GM12878 (cell line): ENCODE measurements around the gene MPZL3. TPM values are rescaled to one million over a fixed set of nuclear protein-coding genes. Genes with fewer than 3 reads are reported as not detected.

ENCODE experiments used
- CHD1 ChIP-seq: IDR thresholded peaks from 2 replicates; pipeline ENCODE4 v1.6.1; 2012; ENCODE audit warnings: low read depth, low read length, improper control_type of control experiment
- CHD4 ChIP-seq: fragments of 200-600 bp; sonication (generic); IDR thresholded peaks from 2 replicates; pipeline ENCODE4 v1.6.1; 2016; ENCODE audit warnings: mild to moderate bottlenecking
- CREB1 ChIP-seq: IDR thresholded peaks from 2 replicates; pipeline ENCODE4 v1.6.1; 2012; ENCODE audit warnings: low read depth, mild to moderate bottlenecking, inconsistent platforms
- CREM ChIP-seq: IDR thresholded peaks from 2 replicates; pipeline ENCODE4 v1.6.1; 2014; ENCODE audit warnings: antibody characterized with exemption, low read depth
- EGR1 ChIP-seq, 2 experiments: IDR thresholded peaks; 1 replicate in 1 of 2; 2 replicates in 1 of 2; pipeline ENCODE4 v1.6.1; 2011 to 2012; ENCODE audit warnings: low read depth in 2 of 2, low read length in 2 of 2, borderline replicate concordance in 1 of 2, mild to moderate bottlenecking in 1 of 2, moderate library complexity in 1 of 2
- EP300 ChIP-seq, 2 experiments: fragments of 150-350 bp in 1 of 2; IDR thresholded peaks; 2 replicates each; pipeline ENCODE4 v1.6.1; 2011 to 2012; ENCODE audit warnings: low read depth in 2 of 2, low read length in 2 of 2, borderline replicate concordance in 1 of 2, improper control_type of control experiment in 1 of 2, inconsistent platforms in 1 of 2; ENCODE audit not compliant: control insufficient read depth in 1 of 2
- MEF2B ChIP-seq: fragments of 450-650 bp; IDR thresholded peaks from 2 replicates; pipeline ENCODE4 v1.6.1; 2018; ENCODE audit warnings: mild to moderate bottlenecking, moderate library complexity; ENCODE audit not compliant: partially characterized antibody, poor library complexity, severe bottlenecking
- NFYB ChIP-seq: IDR thresholded peaks from 2 replicates; pipeline ENCODE4 v1.6.1; 2011; ENCODE audit warnings: low read depth, mild to moderate bottlenecking, low read length, improper control_type of control experiment, moderate library complexity; ENCODE audit not compliant: insufficient read depth
- RELA ChIP-seq: fragments of 450-650 bp; IDR thresholded peaks from 2 replicates; pipeline ENCODE4 v1.8.0; 2014; ENCODE audit warnings: borderline replicate concordance; ENCODE audit not compliant: partially characterized antibody
- SMAD5 ChIP-seq: IDR thresholded peaks from 2 replicates; pipeline ENCODE4 v1.6.1; 2016; ENCODE audit warnings: antibody characterized with exemption, low read depth
- SP1 ChIP-seq: IDR thresholded peaks from one replicate; pipeline ENCODE4 v1.6.1; 2011; ENCODE audit warnings: low read depth, low read length
- SREBF1 ChIP-seq: IDR thresholded peaks from 2 replicates; pipeline ENCODE4 v1.6.1; 2012; ENCODE audit warnings: mild to moderate bottlenecking, low read length
- STAT3 ChIP-seq: IDR thresholded peaks from 2 replicates; pipeline ENCODE4 v1.6.1; 2011; ENCODE audit warnings: low read depth, low read length, improper control_type of control experiment
- YBX1 ChIP-seq: fragments of 450-650 bp; IDR thresholded peaks from 2 replicates; pipeline ENCODE4 v1.6.1; 2016; ENCODE audit warnings: antibody characterized with exemption
- polyA plus RNA-seq, 11 experiments: library from polyadenylated mRNA; depleted of rRNA in 4 of 11; unstranded in 6 of 11; stranded (reverse) in 5 of 11; fragments of >200 nt; fragmentation: Nextera tagmentation in 4 of 11; fragmentation: Illumina TruSeq in 1 of 11; extraction: Ambion mirVana in 4 of 11; extraction: Trizol in 1 of 11; gene quantifications; 1 replicate in 1 of 11; 2 replicates in 10 of 11; pipeline versions ENCODE4 v1.2.1 to v1.2.3, GENCODE V29; 2011 to 2016; ENCODE audit warnings: inconsistent platforms in 2 of 11, missing spikeins in 2 of 11, low read depth in 1 of 11
- total RNA-seq, 4 experiments: library from RNA; depleted of rRNA in 3 of 4; stranded (reverse); fragments of >200 nt in 3 of 4; fragmentation: Illumina TruSeq in 1 of 4; extraction: Trizol in 1 of 4; gene quantifications; 2 replicates each; pipeline versions ENCODE4 v1.2.1 to v1.2.3, GENCODE V29; 2013 to 2021
- TF ChIP-seq, protein P1 (sequence below): fragments of 450-650 bp; IDR thresholded peaks from 2 replicates; pipeline ENCODE4 v1.6.1; 2016; ENCODE audit warnings: mild to moderate bottlenecking
- TF ChIP-seq, protein P2 (sequence below): fragments of 450-650 bp; IDR thresholded peaks from 2 replicates; pipeline ENCODE4 v1.6.1; 2017; ENCODE audit warnings: mild to moderate bottlenecking
- TF ChIP-seq, protein P3 (sequence below): IDR thresholded peaks from 2 replicates; pipeline ENCODE4 v1.6.1; 2012; ENCODE audit warnings: low read depth, low read length, improper control_type of control experiment
- TF ChIP-seq, protein P4 (sequence below), 3 experiments: IDR thresholded peaks in 2 of 3; conservative IDR thresholded peaks in 1 of 3; 2 replicates each; pipeline ENCODE4 v1.5.1; 2011; ENCODE audit warnings: low read depth in 3 of 3, low read length in 3 of 3, mild to moderate bottlenecking in 3 of 3, control low read depth in 2 of 3, moderate library complexity in 2 of 3, inconsistent platforms in 1 of 3, mixed read lengths in 1 of 3; ENCODE audit not compliant: control insufficient read depth in 2 of 3, insufficient read depth in 1 of 3; ENCODE audit errors: extremely low read depth in 1 of 3
- TF ChIP-seq, protein P5 (sequence below): fragments of 450-650 bp; formaldehyde crosslinking; IDR thresholded peaks from 2 replicates; pipeline ENCODE4 v1.4.0; 2020; ENCODE audit warnings: mild to moderate bottlenecking, moderate library complexity

The MPZL3 gene
- total and polyA plus RNA-seq, 10 of the 15 experiments (the other 5 are each of a cell fraction or from before 2014, with no cell fraction given) = 2.1 to 7.5 (median 6.2) TPM

DNA sequence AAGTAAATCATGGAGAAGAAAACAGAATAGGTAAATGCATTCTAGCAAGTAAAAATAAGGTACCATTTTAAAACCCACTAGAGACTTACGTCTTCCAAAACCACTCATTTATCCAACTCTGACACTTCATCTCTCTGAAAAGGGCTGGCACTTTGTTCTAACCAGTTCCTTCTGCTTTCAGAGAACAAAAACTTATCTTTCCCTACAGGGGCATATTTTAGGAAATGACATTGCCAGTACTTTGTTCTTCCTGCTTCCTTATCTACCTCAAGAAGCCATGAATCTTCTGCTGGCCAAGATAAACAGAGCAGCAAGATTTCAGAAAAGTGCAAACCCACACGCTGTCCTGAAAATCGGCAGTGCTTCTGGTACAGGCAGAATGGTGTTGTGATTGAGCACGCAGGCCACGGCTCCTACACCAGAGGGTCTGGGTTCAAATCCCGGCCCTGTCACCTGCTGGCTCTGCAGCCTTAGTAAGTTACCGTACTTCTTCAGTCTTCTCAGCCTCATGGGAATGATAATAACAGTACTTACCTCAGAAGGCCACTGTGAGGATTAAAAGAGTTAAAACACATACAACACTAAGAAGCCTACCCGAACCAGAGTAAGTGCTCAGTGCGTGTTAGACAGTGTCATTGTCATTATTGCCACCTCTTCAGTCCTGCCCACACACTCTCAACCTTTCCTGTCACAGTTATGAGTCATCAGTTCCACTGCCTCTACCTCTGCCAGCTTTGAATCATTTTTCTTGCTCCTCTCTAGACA, 11.0 kb downstream of the MPZL3 start (continued):
- no peak for TF ChIP-seq CHD1
- TF ChIP-seq, protein P1, sequence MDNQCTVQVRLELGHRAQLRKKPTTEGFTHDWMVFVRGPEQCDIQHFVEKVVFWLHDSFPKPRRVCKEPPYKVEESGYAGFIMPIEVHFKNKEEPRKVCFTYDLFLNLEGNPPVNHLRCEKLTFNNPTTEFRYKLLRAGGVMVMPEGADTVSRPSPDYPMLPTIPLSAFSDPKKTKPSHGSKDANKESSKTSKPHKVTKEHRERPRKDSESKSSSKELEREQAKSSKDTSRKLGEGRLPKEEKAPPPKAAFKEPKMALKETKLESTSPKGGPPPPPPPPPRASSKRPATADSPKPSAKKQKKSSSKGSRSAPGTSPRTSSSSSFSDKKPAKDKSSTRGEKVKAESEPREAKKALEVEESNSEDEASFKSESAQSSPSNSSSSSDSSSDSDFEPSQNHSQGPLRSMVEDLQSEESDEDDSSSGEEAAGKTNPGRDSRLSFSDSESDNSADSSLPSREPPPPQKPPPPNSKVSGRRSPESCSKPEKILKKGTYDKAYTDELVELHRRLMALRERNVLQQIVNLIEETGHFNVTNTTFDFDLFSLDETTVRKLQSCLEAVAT = 0 out of 2 replicates have a peak, but pooled peaks have one; percentile 58
- no peak for TF ChIP-seq CHD4
- TF ChIP-seq MEF2B = peak; percentile 47
- TF ChIP-seq, protein P2, sequence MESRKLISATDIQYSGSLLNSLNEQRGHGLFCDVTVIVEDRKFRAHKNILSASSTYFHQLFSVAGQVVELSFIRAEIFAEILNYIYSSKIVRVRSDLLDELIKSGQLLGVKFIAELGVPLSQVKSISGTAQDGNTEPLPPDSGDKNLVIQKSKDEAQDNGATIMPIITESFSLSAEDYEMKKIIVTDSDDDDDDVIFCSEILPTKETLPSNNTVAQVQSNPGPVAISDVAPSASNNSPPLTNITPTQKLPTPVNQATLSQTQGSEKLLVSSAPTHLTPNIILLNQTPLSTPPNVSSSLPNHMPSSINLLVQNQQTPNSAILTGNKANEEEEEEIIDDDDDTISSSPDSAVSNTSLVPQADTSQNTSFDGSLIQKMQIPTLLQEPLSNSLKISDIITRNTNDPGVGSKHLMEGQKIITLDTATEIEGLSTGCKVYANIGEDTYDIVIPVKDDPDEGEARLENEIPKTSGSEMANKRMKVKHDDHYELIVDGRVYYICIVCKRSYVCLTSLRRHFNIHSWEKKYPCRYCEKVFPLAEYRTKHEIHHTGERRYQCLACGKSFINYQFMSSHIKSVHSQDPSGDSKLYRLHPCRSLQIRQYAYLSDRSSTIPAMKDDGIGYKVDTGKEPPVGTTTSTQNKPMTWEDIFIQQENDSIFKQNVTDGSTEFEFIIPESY = no peak
- TF ChIP-seq, protein P3, sequence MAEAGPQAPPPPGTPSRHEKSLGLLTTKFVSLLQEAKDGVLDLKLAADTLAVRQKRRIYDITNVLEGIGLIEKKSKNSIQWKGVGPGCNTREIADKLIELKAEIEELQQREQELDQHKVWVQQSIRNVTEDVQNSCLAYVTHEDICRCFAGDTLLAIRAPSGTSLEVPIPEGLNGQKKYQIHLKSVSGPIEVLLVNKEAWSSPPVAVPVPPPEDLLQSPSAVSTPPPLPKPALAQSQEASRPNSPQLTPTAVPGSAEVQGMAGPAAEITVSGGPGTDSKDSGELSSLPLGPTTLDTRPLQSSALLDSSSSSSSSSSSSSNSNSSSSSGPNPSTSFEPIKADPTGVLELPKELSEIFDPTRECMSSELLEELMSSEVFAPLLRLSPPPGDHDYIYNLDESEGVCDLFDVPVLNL = no peak
- TF ChIP-seq YBX1 = no peak
- TF ChIP-seq, protein P4, sequence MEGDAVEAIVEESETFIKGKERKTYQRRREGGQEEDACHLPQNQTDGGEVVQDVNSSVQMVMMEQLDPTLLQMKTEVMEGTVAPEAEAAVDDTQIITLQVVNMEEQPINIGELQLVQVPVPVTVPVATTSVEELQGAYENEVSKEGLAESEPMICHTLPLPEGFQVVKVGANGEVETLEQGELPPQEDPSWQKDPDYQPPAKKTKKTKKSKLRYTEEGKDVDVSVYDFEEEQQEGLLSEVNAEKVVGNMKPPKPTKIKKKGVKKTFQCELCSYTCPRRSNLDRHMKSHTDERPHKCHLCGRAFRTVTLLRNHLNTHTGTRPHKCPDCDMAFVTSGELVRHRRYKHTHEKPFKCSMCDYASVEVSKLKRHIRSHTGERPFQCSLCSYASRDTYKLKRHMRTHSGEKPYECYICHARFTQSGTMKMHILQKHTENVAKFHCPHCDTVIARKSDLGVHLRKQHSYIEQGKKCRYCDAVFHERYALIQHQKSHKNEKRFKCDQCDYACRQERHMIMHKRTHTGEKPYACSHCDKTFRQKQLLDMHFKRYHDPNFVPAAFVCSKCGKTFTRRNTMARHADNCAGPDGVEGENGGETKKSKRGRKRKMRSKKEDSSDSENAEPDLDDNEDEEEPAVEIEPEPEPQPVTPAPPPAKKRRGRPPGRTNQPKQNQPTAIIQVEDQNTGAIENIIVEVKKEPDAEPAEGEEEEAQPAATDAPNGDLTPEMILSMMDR (IDR thresholded peaks at IDR 0.05 in 2 of 3, conservative IDR thresholded peaks at IDR 0.05 in 1 of 3; ENCODE audit: control insufficient read depth in 2 of 3, extremely low read depth in 1 of 3, insufficient read depth in 1 of 3, low read depth in 3 of 3, low read length in 3 of 3) = no peak
- peak; percentile 10 for TF ChIP-seq SP1
- TF ChIP-seq RELA = no peak
- no peak for TF ChIP-seq STAT3
- no peak for TF ChIP-seq NFYB
- TF ChIP-seq SMAD5 = no peak
- TF ChIP-seq, protein P5, sequence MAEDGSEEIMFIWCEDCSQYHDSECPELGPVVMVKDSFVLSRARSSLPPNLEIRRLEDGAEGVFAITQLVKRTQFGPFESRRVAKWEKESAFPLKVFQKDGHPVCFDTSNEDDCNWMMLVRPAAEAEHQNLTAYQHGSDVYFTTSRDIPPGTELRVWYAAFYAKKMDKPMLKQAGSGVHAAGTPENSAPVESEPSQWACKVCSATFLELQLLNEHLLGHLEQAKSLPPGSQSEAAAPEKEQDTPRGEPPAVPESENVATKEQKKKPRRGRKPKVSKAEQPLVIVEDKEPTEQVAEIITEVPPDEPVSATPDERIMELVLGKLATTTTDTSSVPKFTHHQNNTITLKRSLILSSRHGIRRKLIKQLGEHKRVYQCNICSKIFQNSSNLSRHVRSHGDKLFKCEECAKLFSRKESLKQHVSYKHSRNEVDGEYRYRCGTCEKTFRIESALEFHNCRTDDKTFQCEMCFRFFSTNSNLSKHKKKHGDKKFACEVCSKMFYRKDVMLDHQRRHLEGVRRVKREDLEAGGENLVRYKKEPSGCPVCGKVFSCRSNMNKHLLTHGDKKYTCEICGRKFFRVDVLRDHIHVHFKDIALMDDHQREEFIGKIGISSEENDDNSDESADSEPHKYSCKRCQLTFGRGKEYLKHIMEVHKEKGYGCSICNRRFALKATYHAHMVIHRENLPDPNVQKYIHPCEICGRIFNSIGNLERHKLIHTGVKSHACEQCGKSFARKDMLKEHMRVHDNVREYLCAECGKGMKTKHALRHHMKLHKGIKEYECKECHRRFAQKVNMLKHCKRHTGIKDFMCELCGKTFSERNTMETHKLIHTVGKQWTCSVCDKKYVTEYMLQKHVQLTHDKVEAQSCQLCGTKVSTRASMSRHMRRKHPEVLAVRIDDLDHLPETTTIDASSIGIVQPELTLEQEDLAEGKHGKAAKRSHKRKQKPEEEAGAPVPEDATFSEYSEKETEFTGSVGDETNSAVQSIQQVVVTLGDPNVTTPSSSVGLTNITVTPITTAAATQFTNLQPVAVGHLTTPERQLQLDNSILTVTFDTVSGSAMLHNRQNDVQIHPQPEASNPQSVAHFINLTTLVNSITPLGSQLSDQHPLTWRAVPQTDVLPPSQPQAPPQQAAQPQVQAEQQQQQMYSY (CRISPR knock-in tag) = no peak
- peak; percentile 51 to 82; a peak in 3 of 4 replicates for TF ChIP-seq EP300 (IDR thresholded peaks at IDR 0.05; ENCODE audit: borderline replicate concordance in 1 of 2, control insufficient read depth in 1 of 2, low read depth in 2 of 2, low read length in 2 of 2)
- TF ChIP-seq CREM = peak; percentile 73; the same call in 1 of the 2 replicates
- no peak for TF ChIP-seq SREBF1
- peak; percentile 55; the same call in 1 of the 2 replicates for TF ChIP-seq CREB1
- peak in 1 of 2 experiments; percentile 39; a peak in 1 of 3 replicates for TF ChIP-seq EGR1 (IDR thresholded peaks at IDR 0.05; ENCODE audit: borderline replicate concordance in 1 of 2, low read depth in 2 of 2, low read length in 2 of 2)
